GM23248 (cell line): ENCODE measurements around the gene POMT2. TPM values are rescaled to one million over a fixed set of nuclear protein-coding genes. Genes with fewer than 3 reads are reported as not detected.

Experiments
- DNase-seq: peaks from one replicate; pipeline ENCODE4 v3.0.0-alpha.2; 2015
- H2AFZ ChIP-seq: fragments of 200-600 bp; sonication (generic); 2 replicates; pipeline ENCODE4 v1.6.1; 2016; ENCODE audit warnings: antibody characterized with exemption
- H3F3A ChIP-seq: fragments of 200-600 bp; sonication (generic); 2 replicates; pipeline ENCODE4 v1.6.1; 2016; ENCODE audit warnings: mild to moderate bottlenecking, antibody characterized with exemption, mixed run types; ENCODE audit not compliant: insufficient read depth
- H3K27ac ChIP-seq: fragments of 200-600 bp; sonication (generic); 2 replicates; pipeline ENCODE4 v1.5.1; 2016; ENCODE audit warnings: mild to moderate bottlenecking
- H3K27me3 ChIP-seq: fragments of 200-600 bp; sonication (generic); replicated peaks from 2 replicates; pipeline ENCODE4 v1.6.1; 2016; ENCODE audit warnings: mild to moderate bottlenecking; ENCODE audit not compliant: insufficient read depth
- H3K36me3 ChIP-seq: fragments of 200-600 bp; sonication (generic); 2 replicates; pipeline ENCODE4 v1.6.1; 2016; ENCODE audit warnings: low read depth, mild to moderate bottlenecking
- H3K4me1 ChIP-seq: fragments of 200-600 bp; sonication (generic); 2 replicates; pipeline ENCODE4 v1.6.1; 2016; ENCODE audit warnings: mild to moderate bottlenecking; ENCODE audit not compliant: insufficient read depth
- H3K4me2 ChIP-seq: fragments of 200-600 bp; sonication (generic); one replicate; pipeline ENCODE4 v1.6.1; 2016; ENCODE audit warnings: mild to moderate bottlenecking; ENCODE audit not compliant: unreplicated experiment
- H3K4me3 ChIP-seq: fragments of 200-600 bp; sonication (generic); 2 replicates; pipeline ENCODE4 v1.5.1; 2016; ENCODE audit warnings: mild to moderate bottlenecking
- H3K79me2 ChIP-seq: fragments of 200-600 bp; sonication (generic); 2 replicates; pipeline ENCODE4 v1.6.1; 2016; ENCODE audit warnings: mild to moderate bottlenecking; ENCODE audit not compliant: insufficient read depth
- H3K9ac ChIP-seq: fragments of 200-600 bp; sonication (generic); 2 replicates; pipeline ENCODE4 v1.6.1; 2016; ENCODE audit warnings: mild to moderate bottlenecking
- H3K9me2 ChIP-seq: fragments of 200-600 bp; sonication (generic); 2 replicates; pipeline ENCODE4 v1.6.1; 2016; ENCODE audit warnings: mixed run types, mild to moderate bottlenecking, moderate library complexity; ENCODE audit not compliant: insufficient read depth
- H3K9me3 ChIP-seq: fragments of 200-600 bp; sonication (generic); one replicate; pipeline ENCODE4 v1.6.1; 2017; ENCODE audit warnings: low read depth
- H4K20me1 ChIP-seq: fragments of 200-600 bp; sonication (generic); 2 replicates; pipeline ENCODE4 v1.6.0; 2016; ENCODE audit not compliant: insufficient read depth
- EZH2 ChIP-seq: fragments of 200-600 bp; sonication (generic); IDR thresholded peaks from 2 replicates; pipeline ENCODE4 v1.6.1; 2018; ENCODE audit warnings: antibody characterized with exemption, mild to moderate bottlenecking; ENCODE audit not compliant: insufficient read depth, poor library complexity, severe bottlenecking
- EZH2phosphoT487 ChIP-seq: fragments of 200-600 bp; sonication (generic); IDR thresholded peaks from 2 replicates; pipeline ENCODE4 v1.6.1; 2018; ENCODE audit warnings: antibody characterized with exemption, moderate library complexity, mild to moderate bottlenecking, low read depth; ENCODE audit not compliant: insufficient read depth
- WGBS, 2 experiments: methylation state at CpG; one replicate each; pipeline ENCODE4 v1.1.6; 2015 to 2017; ENCODE audit warnings: low lambda C conversion rate in 2 of 2, low coverage in 1 of 2; ENCODE audit errors: missing lambda C conversion rate in 2 of 2; 5-methylcytosine and 5-hydroxymethylcytosine counted together
- in situ Hi-C: fragments of 300-500 bp; cut with MboI; formaldehyde crosslinking; loops from 2 replicates; pipeline ENCODE4 v1.15.0; 2020
- polyA plus RNA-seq: library from polyadenylated mRNA; unstranded; fragments of >200 nt; fragmentation: Nextera tagmentation; extraction: Ambion mirVana; gene quantifications from 2 replicates; pipeline ENCODE4 v1.2.1, GENCODE V29; 2016
- total RNA-seq: library from RNA; depleted of rRNA; stranded (reverse); fragments of >200 nt; shearing (Covaris generic); gene quantifications from 2 replicates; pipeline ENCODE4 v1.2.3, GENCODE V29; 2014

Gene POMT2
- total and polyA plus RNA-seq, 2 experiments from 2014 or later: 20.7 to 28.3 TPM

- DNase-seq: no peak
- no peaks in the 10 kb centered on the region for H3F3A ChIP-seq
- no peaks in the 10 kb centered on the region for H3K79me2 ChIP-seq
- H3K9ac ChIP-seq: no peak overlapping the region
- in situ Hi-C loops: no loop called here
- TF ChIP-seq EZH2phosphoT487: no peak
- no peak for TF ChIP-seq EZH2
- WGBS, 2 experiments: 28 to 33% methylated on average over 8 of the region's 8 CpGs
- H3K4me2 ChIP-seq: no peak overlapping the region
- H4K20me1 ChIP-seq: no peaks in the 10 kb centered on the region
- H3K9me2 ChIP-seq: no peaks in the 10 kb centered on the region
- H3K4me3 ChIP-seq: no peak overlapping the region
- no peaks in the 10 kb centered on the region for H3K9me3 ChIP-seq
- no peaks in the 10 kb centered on the region for H3K36me3 ChIP-seq
- H2AFZ ChIP-seq: no peak overlapping the region
- H3K27me3 ChIP-seq: peaks cover 33% of the 10 kb centered on the region
- no peak overlapping the region for H3K27ac ChIP-seq
- no peaks in the 10 kb centered on the region for H3K4me1 ChIP-seq
These were observed 51.6 kb downstream of the POMT2 start for GRCh38 chr14:77268989-77269600.

DNA sequence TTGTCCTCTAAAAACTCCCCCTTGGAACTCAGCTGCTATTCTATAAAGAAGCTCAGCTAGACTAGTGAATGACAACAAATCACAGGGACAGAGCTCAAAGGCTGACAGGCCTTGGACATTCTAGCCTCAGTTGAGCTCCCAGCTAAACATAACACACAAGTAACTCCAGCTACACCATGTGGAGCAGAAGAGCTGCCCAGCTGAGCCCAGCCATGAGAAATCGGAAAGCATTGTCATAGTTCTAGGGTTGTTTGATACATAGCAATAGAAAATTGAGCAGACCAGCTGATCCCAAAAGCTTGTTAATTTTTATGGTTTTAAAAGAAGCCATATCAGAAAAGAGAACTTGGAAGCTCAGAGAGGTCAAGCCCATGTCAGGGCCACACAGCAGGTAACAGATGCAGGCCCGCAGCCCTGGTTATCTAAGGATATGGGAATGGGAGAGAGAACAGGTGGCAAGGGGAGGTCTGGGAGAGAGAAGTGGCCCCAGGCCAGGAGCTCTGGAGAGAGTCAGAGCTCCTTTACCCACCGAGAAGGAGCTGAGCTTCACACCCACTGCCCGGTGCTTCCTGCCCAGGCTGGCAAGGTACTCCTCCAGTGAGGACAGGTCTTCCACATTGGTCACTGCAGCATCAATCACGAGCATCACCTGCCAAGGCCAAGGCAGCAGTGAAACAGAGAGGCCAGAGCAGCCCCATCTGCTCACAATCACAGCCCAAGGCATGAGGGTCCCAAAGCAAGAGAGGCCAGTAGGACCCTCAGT, 52.6 kb downstream of the POMT2 start:
- no peak overlapping the region for H2AFZ ChIP-seq
- H3K9me2 ChIP-seq: no peaks in the 10 kb centered on the region
- no peak overlapping the region for H3K4me2 ChIP-seq
- H3K79me2 ChIP-seq: no peaks in the 10 kb centered on the region
- no peaks in the 10 kb centered on the region for H3K4me1 ChIP-seq
- H3K27ac ChIP-seq: no peak overlapping the region
- H3K27me3 ChIP-seq: peaks cover 39% of the 10 kb centered on the region
- TF ChIP-seq EZH2 (no peak), EZH2phosphoT487 (no peak)
- no peaks in the 10 kb centered on the region for H4K20me1 ChIP-seq
- no peak overlapping the region for H3K9ac ChIP-seq
- H3K9me3 ChIP-seq: no peaks in the 10 kb centered on the region
- H3K4me3 ChIP-seq: no peak overlapping the region
- no peaks in the 10 kb centered on the region for H3F3A ChIP-seq
- no peak for DNase-seq
- WGBS, 2 experiments: 69 to 70% methylated on average over 5 of the region's 5 CpGs
- H3K36me3 ChIP-seq: no peaks in the 10 kb centered on the region
- in situ Hi-C loops: no loop called here

- Histone ChIP-seq H3K9me3 (no peaks in the 10 kb centered on the region), H2AFZ (no peak overlapping the region), H3K9me2 (no peaks in the 10 kb centered on the region), H4K20me1 (no peaks in the 10 kb centered on the region), H3K79me2 (no peaks in the 10 kb centered on the region), H3K36me3 (no peaks in the 10 kb centered on the region), H3K4me1 (no peaks in the 10 kb centered on the region), H3K4me2 (no peak overlapping the region), H3F3A (no peaks in the 10 kb centered on the region), H3K27me3 (peaks cover 38% of the 10 kb centered on the region), H3K9ac (no peak overlapping the region), H3K27ac (no peak overlapping the region), H3K4me3 (no peak overlapping the region)
- TF ChIP-seq EZH2 (no peak), EZH2phosphoT487 (no peak)
- DNase-seq: no peak
- WGBS, 2 experiments: 41 to 46% methylated on average over 8 of the region's 8 CpGs
- in situ Hi-C loops: no loop called here
These were observed 54.3 kb downstream of the POMT2 start for GRCh38 chr14:77266336-77266735.

DNA sequence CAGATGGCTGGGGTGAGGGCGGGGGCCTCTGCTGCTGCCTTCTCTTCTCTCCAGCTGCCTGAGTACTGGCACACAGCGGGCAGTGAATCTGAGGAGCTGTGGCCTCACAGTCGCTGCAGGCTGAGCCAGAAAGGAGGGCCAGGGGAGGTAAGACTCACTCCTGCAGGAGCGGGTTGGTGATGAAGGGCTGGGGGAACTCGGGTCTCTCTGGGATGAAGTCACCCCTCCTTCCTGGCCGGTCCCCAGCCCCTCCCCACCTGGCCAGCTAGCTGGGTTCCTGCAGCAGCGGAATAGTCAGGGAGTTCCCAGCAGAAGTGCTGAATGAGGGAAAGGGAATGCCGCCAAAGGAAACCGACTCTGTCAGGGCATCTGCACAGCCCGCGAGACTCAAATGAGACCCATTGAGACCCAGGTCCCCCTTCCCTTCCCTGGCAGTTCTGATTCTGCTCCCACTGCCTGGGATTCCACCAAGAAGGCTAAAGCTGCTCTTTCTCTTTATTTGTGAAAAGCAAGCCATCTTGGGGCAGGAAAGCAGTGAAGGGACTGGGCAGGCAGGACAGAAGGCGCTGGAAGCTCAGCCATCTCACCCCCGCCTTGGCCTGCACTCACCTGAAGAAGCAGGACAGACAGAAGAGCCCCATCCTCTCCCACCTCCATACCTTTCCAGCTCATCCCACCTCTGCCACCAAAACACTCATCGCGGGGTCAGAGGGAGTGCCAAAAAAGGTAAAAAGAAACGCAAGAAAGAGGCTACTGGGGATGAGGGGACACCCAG, 54.9 kb downstream of the POMT2 start:
- H3K4me3 ChIP-seq: no peak overlapping the region
- 39 to 48% methylated on average over 12 to 16 of the region's 16 CpGs for WGBS, 2 experiments
- no peaks in the 10 kb centered on the region for H3K79me2 ChIP-seq
- H3K27ac ChIP-seq: no peak overlapping the region
- in situ Hi-C loops: no loop called here
- H3K9me3 ChIP-seq: no peaks in the 10 kb centered on the region
- H3K27me3 ChIP-seq: peaks cover 34% of the 10 kb centered on the region
- TF ChIP-seq EZH2phosphoT487 (no peak), EZH2 (no peak)
- DNase-seq: no peak
- H3F3A ChIP-seq: no peaks in the 10 kb centered on the region
- no peaks in the 10 kb centered on the region for H4K20me1 ChIP-seq
- H3K9me2 ChIP-seq: no peaks in the 10 kb centered on the region
- H3K36me3 ChIP-seq: no peaks in the 10 kb centered on the region
- H3K9ac ChIP-seq: no peak overlapping the region
- H2AFZ ChIP-seq: no peak overlapping the region
- H3K4me2 ChIP-seq: no peak overlapping the region
- no peaks in the 10 kb centered on the region for H3K4me1 ChIP-seq
